Endothelial cell of umbilical vein (primary cell): ENCODE data around the gene SMC1B. TPM values are rescaled to one million over a fixed set of nuclear protein-coding genes. Genes with fewer than 3 reads are reported as not detected.
A peak's percentile ranks its signal among the peaks of the same experiment; 100 is the strongest.

Experiments used
- BruUV-seq: library from RNA; stranded (reverse); fragments of 400-500 nt; replicated peaks from 2 replicates; lab custom pipeline; 2021; lab: Mats Ljungman, UMichigan
- CTCF ChIA-PET: fragments of 300-600, 350-600 bp; sonication (Branson Sonifier 250); formaldehyde crosslinking; loops from one replicate; lab custom pipeline; 2021; ENCODE audit warnings: antibody characterized with exemption, inconsistent platforms; lab: Charles Lee
- POLR2A ChIA-PET: fragments of 300-600, 350-600 bp; sonication (Branson Sonifier 250); formaldehyde crosslinking; loops from one replicate; lab custom pipeline; 2021; ENCODE audit warnings: antibody characterized with exemption, inconsistent platforms; lab: Charles Lee
- DNase-seq: peaks from one replicate; pipeline ENCODE4 v3.0.0-alpha.2; 2011; ENCODE audit warnings: low read depth, low spot score
- FAIRE-seq: peaks from 2 replicates; lab custom pipeline; 2011; peaks lifted over from hg19 to GRCh38; lab: Jason Lieb, UNC
- H2AFZ ChIP-seq: 2 replicates; pipeline ENCODE4 v1.6.0; 2012; ENCODE audit warnings: low read depth, low read length, control low read depth, inconsistent platforms
- H3K27ac ChIP-seq: 2 replicates; pipeline ENCODE4 v1.5.1; 2011; ENCODE audit warnings: low read depth, mild to moderate bottlenecking, control low read depth, low read length, moderate library complexity; ENCODE audit not compliant: insufficient read depth
- H3K27me3 ChIP-seq, 2 experiments: 2 replicates each; pipeline versions ENCODE4 v1.6.0 to v1.6.1; 2011; ENCODE audit warnings: low read length in 2 of 2, mixed read lengths in 1 of 2; ENCODE audit not compliant: control insufficient read depth in 2 of 2, insufficient read depth in 2 of 2
- H3K36me3 ChIP-seq, 2 experiments: 2 replicates in 1 of 2; 3 replicates in 1 of 2; pipeline ENCODE4 v1.5.1; 2011; ENCODE audit warnings: low read length in 2 of 2, mild to moderate bottlenecking in 1 of 2, moderate library complexity in 1 of 2; ENCODE audit not compliant: control insufficient read depth in 2 of 2, insufficient read depth in 2 of 2; ENCODE audit errors: extremely low read depth in 1 of 2
- H3K4me1 ChIP-seq: 3 replicates; pipeline ENCODE4 v1.5.1; 2011; ENCODE audit warnings: mild to moderate bottlenecking, low read length; ENCODE audit not compliant: control insufficient read depth, insufficient read depth; ENCODE audit errors: extremely low read depth
- H3K4me2 ChIP-seq: 2 replicates; pipeline ENCODE4 v1.6.1; 2011; ENCODE audit warnings: low read length, control low read depth, mixed read lengths; ENCODE audit not compliant: insufficient read depth
- H3K4me3 ChIP-seq, 3 experiments: fragments of 200-600 bp in 1 of 3; sonication (generic), shearing (Covaris generic) in 1 of 3; replicated peaks in 1 of 3; 2 replicates each; pipeline ENCODE4 v1.5.1; 2011 to 2016; ENCODE audit warnings: control low read depth in 3 of 3, low read length in 3 of 3, mild to moderate bottlenecking in 2 of 3, inconsistent platforms in 1 of 3, low read depth in 1 of 3, moderate library complexity in 1 of 3; ENCODE audit not compliant: insufficient read depth in 1 of 3
- H3K79me2 ChIP-seq: 2 replicates; pipeline ENCODE4 v1.6.0; 2012; ENCODE audit warnings: low read length, inconsistent platforms; ENCODE audit not compliant: control insufficient read depth, insufficient read depth
- H3K9ac ChIP-seq: replicated peaks from 2 replicates; pipeline ENCODE3; 2011; ENCODE audit warnings: low read length, control low read depth; ENCODE audit not compliant: insufficient read depth; ENCODE audit errors: extremely low read depth
- H3K9me1 ChIP-seq: replicated peaks from 3 replicates; pipeline ENCODE4 v1.6.0; 2011; ENCODE audit warnings: mild to moderate bottlenecking, low read length; ENCODE audit not compliant: control insufficient read depth, insufficient read depth; ENCODE audit errors: extremely low read depth
- H3K9me3 ChIP-seq: replicated peaks from 2 replicates; pipeline ENCODE4 v1.5.1; 2012; ENCODE audit warnings: low read length, inconsistent platforms; ENCODE audit not compliant: control insufficient read depth, insufficient read depth
- H4K20me1 ChIP-seq: replicated peaks from 2 replicates; pipeline ENCODE3; 2011; ENCODE audit warnings: mild to moderate bottlenecking, low read length; ENCODE audit not compliant: control insufficient read depth, insufficient read depth; ENCODE audit errors: extremely low read depth
- EZH2 ChIP-seq: IDR thresholded peaks from 2 replicates; pipeline ENCODE4 v1.6.1; 2012; ENCODE audit warnings: borderline replicate concordance, low read depth, mild to moderate bottlenecking, moderate library complexity, low read length, inconsistent platforms; ENCODE audit not compliant: severe bottlenecking
- FOS ChIP-seq: IDR thresholded peaks from 2 replicates; pipeline ENCODE4 v1.6.1; 2011; ENCODE audit warnings: mild to moderate bottlenecking, low read length, moderate library complexity, borderline replicate concordance; ENCODE audit not compliant: insufficient read depth
- GATA2 ChIP-seq: IDR thresholded peaks from 2 replicates; pipeline ENCODE4 v1.7.0; 2011; ENCODE audit warnings: low read depth, mild to moderate bottlenecking, moderate library complexity, mixed read lengths, low read length; ENCODE audit not compliant: insufficient read length, insufficient read depth
- JUN ChIP-seq: IDR thresholded peaks from 2 replicates; pipeline ENCODE4 v1.6.1; 2011; ENCODE audit warnings: borderline replicate concordance, low read depth; ENCODE audit not compliant: insufficient read length, insufficient read depth
- MYC ChIP-seq: IDR thresholded peaks from one replicate; pipeline ENCODE4 v1.6.1; 2011; ENCODE audit warnings: mild to moderate bottlenecking, low read depth, low read length
- POLR2A ChIP-seq: IDR thresholded peaks from 2 replicates; pipeline ENCODE4 v1.6.1; 2012; ENCODE audit warnings: low read depth, mild to moderate bottlenecking, control low read depth, low read length
- POLR2AphosphoS5 ChIP-seq: IDR thresholded peaks from 2 replicates; pipeline ENCODE4 v1.6.1; 2012; ENCODE audit warnings: low read depth, mild to moderate bottlenecking, control low read depth, low read length, moderate library complexity; ENCODE audit not compliant: insufficient read depth
- dilution Hi-C: fragments of 300-500 bp; cut with MboI; formaldehyde crosslinking; loops from one replicate; pipeline ENCODE4 v1.15.0; 2019; ENCODE audit warnings: low sequenced_read_pairs; ENCODE audit not compliant: extremely low pct_ligation_motif_present
- intact Hi-C: fragments of 100-400 bp; cut with micrococcal nuclease; formaldehyde crosslinking; loops from one replicate; pipeline ENCODE4 v1.10.0; 2022
- polyA plus RNA-seq, 4 experiments: library from polyadenylated mRNA; depleted of rRNA in 3 of 4; stranded (reverse) in 3 of 4; unstranded in 1 of 4; fragments of >200 nt; gene quantifications; 2 replicates each; pipeline versions ENCODE4 v1.2.1 to v1.2.3, GENCODE V29; 2011 to 2012; ENCODE audit warnings: missing spikeins in 1 of 4
- total RNA-seq: library from RNA; stranded (reverse); gene quantifications from 2 replicates; pipeline ENCODE4 v1.2.3, GENCODE V29; 2021
- TF ChIP-seq, protein P1 (sequence below): IDR thresholded peaks from 2 replicates; pipeline ENCODE4 v1.6.1; 2011; ENCODE audit not compliant: insufficient read depth, insufficient read length
- TF ChIP-seq, protein P2 (sequence below), 2 donors: IDR thresholded peaks; 1 replicate in 1 of 2; 2 replicates in 1 of 2; pipeline ENCODE4 v1.5.1; 2011; ENCODE audit warnings: low read length in 2 of 2, mild to moderate bottlenecking in 2 of 2, moderate library complexity in 2 of 2, control low read depth in 1 of 2, inconsistent platforms in 1 of 2, low read depth in 1 of 2; ENCODE audit not compliant: insufficient read depth in 1 of 2; ENCODE audit errors: extremely low read depth in 1 of 2

Gene SMC1B
- total and polyA plus RNA-seq, 2 donors (not counting 3 experiments of a cell fraction or from before 2014, with no cell fraction given): 0.07 TPM; not detected in 1

DNA sequence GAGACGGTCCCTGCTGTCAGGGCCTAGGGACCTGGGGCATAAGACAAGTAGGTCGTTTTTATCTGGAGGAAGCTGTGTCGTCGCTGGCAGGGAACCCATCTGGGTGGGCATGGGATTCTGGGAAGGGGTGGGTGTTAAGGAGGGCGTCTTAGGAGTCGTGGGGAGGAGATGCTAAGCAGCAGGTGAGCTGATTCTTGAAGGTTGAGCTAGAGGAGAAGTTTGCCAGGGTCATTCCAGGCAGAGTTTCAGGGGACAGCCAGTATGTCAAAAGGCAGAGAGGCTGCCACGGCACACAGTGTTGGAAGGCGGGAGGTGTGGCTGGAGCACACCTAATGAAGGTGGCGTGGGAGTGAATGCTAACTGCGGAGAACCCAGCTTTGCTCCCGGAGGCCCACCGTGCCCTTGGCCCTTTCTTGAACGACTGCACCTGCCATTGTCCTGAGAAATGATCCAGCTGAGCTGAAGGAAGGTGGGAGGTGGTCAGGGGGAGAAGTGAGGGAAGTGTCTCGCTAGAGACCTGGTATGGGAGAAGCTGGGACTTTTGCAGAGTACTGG, 102.3 kb downstream of the SMC1B start:
- no TSS peak for BruUV-seq
- H2AFZ ChIP-seq: no peak overlapping the region
- CTCF ChIA-PET: interaction anchor here (1.0 kb wide), 1 partner anchor 103 kb away, joined by 3 read pairs; no protein-coding TSS in a partner anchor

More for the DNA sequence above, 102.3 kb downstream of the SMC1B start:
- TF ChIP-seq FOS: no peak
- TF ChIP-seq, protein P1, sequence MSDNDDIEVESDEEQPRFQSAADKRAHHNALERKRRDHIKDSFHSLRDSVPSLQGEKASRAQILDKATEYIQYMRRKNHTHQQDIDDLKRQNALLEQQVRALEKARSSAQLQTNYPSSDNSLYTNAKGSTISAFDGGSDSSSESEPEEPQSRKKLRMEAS: no peak
- TF ChIP-seq EZH2: no peak
- no peak for TF ChIP-seq POLR2AphosphoS5
- no peak for TF ChIP-seq JUN
- no peak for TF ChIP-seq POLR2A
- TF ChIP-seq, protein P2, sequence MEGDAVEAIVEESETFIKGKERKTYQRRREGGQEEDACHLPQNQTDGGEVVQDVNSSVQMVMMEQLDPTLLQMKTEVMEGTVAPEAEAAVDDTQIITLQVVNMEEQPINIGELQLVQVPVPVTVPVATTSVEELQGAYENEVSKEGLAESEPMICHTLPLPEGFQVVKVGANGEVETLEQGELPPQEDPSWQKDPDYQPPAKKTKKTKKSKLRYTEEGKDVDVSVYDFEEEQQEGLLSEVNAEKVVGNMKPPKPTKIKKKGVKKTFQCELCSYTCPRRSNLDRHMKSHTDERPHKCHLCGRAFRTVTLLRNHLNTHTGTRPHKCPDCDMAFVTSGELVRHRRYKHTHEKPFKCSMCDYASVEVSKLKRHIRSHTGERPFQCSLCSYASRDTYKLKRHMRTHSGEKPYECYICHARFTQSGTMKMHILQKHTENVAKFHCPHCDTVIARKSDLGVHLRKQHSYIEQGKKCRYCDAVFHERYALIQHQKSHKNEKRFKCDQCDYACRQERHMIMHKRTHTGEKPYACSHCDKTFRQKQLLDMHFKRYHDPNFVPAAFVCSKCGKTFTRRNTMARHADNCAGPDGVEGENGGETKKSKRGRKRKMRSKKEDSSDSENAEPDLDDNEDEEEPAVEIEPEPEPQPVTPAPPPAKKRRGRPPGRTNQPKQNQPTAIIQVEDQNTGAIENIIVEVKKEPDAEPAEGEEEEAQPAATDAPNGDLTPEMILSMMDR (IDR thresholded peaks at IDR 0.05; ENCODE audit: extremely low read depth in 1 of 2, insufficient read depth in 1 of 2, low read depth in 1 of 2, low read length in 2 of 2): no peak
- no peak for TF ChIP-seq MYC
- no peak for TF ChIP-seq GATA2
- peaks cover 45% of the 10 kb centered on the region for H3K79me2 ChIP-seq
- POLR2A ChIA-PET: no interaction called here
- H3K36me3 ChIP-seq: no peaks in the 10 kb centered on the region
- H3K9me3 ChIP-seq: no peaks in the 10 kb centered on the region
- H3K27me3 ChIP-seq: no peaks in the 10 kb centered on the region
- H3K9me1 ChIP-seq: no peaks in the 10 kb centered on the region
- FAIRE-seq (no peak), DNase-seq (no peak)
- peak overlapping the region; percentile 74 to 98 (median 97) for H3K4me3 ChIP-seq
- H4K20me1 ChIP-seq: no peaks in the 10 kb centered on the region
- dilution Hi-C loops (no loop called here), intact Hi-C loops (loop anchor here (10.0 kb wide), 1 partner anchor 1286 kb away; the partner anchor contains the start of gene PARVB)
- peak overlapping the region; percentile 83 for H3K9ac ChIP-seq
- H3K4me1 ChIP-seq: peaks cover 24% of the 10 kb centered on the region
- H3K27ac ChIP-seq: no peak overlapping the region
- H3K4me2 ChIP-seq: peak overlapping the region; percentile 61
